ENCODE measurements around the gene PGS1.
"Not testable (repeated sequence)": the region's sequence is repeated elsewhere in the genome, so short reads cannot be mapped to it uniquely, and the experiment has no call there.

PGS1 gene

DNA sequence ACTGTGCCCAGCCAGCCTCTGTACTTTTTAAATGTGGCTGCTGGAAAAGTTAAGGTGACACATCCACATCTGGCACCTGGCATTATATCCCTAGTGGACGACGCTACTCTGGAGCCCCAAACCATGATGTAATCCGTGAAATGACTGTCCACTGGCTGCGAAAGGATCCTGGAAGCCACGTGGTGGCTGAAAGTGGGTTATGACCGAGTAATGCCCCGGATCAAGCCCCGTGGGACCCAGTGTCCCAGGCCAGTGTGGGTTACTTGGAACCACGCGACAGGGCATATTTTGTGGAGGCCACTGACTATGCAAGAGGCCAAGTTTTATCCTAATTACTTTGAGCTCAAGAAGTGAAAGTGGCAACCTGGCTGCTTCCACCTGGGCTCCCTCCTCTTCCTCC lies 79.6 kb downstream of the PGS1 start:
- no peak for DNase-seq

DNA sequence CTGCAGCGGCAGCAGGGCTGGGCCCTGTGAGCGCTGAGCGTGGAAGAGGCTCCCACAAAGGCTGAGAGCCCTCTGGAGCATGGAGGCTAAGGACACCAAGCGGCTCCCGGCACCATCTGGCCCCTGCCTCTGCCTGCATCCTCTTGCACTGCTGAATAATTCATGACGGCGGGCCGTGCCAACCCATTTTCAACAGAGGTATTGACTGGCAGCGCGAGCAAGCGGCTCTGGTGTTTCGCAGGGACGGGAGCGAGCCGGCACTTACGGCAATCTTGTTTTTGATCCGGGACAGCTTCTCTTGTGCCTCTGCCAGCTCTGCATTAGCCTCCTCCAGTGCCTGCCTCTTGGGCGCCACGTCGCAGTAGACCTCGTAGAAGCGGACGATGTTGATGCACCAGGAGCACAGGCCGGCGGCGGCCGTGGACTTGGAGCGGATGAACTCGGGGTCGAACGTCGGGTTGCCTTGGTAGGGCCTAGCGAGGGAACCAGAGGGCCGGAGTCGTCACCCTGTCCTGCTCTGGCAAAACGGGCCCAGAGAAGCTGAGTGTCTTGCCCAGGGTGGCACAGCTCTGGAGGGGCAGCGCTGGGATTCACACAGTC lies 80.4 kb downstream of the PGS1 start:
- DNase-seq, result no peak

DNA sequence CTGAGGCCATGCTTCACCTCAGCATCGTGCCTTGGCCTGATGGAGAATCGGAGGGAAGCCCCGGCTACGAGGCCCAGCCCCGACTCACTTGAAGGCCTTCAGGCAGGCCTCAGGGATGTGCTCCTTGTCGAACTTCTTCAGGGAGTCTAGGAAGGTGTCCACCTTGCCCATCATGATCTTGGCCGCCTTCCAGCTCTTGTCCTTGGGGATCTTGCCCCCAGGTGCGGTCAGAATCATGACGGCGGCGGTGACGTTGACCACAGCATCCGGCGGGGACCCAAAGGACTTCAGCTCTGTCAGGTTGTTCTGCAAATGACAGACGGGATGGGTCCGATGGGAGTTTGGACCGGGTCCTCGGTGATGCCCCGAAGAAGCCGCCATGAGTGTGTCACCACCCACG lies 81.2 kb downstream of the PGS1 start:
- no peak for DNase-seq

- DNase-seq, result no peak
Measured at GRCh38 chr17:78460176-78460675, 81.8 kb downstream of the PGS1 start.

- DNase-seq, result no peak
Measured at GRCh38 chr17:78460951-78461798, 82.7 kb downstream of the PGS1 start.

DNA sequence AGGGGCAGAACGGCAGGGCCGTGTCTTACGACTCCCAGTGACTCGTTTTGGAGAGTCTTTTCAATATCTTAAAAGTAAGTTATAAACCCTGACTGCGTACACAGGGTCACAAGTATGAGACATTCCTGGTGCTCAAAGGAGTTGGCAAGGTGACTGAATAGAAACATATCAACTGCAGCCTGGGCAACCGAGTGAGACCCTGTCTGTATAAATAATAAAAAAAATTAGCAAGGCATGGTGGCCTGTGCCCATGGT lies 83.3 kb downstream of the PGS1 start:
- DNase-seq, result no peak

- DNase-seq, result no peak
Measured at GRCh38 chr17:78462148-78462547, 83.7 kb downstream of the PGS1 start.

DNA sequence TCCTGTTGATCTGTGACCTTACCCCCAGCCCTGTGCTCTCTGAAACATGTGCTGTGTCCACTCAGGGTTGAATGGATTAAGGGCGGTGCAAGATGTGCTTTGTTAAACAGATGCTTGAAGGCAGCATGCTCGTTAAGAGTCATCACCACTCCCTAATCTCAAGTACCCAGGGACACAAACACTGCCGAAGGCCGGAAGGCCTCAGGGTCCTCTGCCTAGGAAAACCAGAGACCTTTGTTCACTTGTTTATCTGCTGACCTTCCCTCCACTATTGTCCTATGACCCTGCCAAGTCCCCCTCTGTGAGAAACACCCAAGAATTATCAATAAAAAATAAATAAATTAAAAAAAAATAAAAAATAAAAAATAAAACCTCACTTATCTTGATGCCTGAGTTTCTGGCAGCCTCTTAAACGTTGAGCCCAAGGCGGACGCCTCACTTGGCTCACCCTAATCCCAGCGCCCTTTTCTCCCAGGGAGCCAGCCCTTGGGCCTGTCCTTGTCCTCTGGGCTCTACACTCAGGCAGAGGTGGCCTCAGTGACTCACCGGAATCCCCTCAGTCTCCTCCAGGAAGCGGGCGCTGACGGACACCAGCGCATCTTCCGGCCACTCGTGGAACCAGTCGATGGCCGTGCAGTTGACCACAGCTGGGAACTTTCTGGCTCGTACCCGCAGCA lies 87.8 kb downstream of the PGS1 start:
- DNase-seq, result not testable (repeated sequence)

- no peak for DNase-seq
Measured at GRCh38 chr17:78466786-78467715, 88.6 kb downstream of the PGS1 start.

GRCh38 chr17:78468366-78468765 lies 89.9 kb downstream of the PGS1 start:
- no peak for DNase-seq

- DNase-seq, result no peak
Measured at GRCh38 chr17:78469443-78469842, 91.0 kb downstream of the PGS1 start.

DNA sequence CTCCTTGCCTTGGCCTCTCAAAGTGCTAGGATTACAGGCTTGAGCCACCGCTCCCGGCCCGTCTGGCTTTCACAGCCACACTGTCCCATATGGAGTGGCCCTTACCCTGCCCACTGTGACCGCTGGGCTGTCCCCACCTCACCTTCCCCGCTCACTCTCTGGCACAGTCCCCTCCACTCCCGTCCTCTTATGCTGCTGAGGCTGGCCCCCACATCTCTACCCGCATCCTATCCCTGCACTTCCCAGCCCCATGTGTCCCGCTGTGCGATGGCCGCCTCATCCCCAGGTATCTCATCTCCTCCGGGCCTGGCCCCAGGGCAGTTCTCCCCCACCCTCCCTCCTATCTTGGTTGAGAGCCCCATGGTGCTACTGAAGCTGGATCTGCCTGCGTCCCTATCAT lies 93.2 kb downstream of the PGS1 start:
- DNase-seq, result no peak

- no peak for DNase-seq
Measured at GRCh38 chr17:78472035-78472905, 93.8 kb downstream of the PGS1 start.

- DNase-seq, result no peak
Measured at GRCh38 chr17:78473951-78474613, 95.6 kb downstream of the PGS1 start.

Data from activated CD4-positive, alpha-beta T cell treated with anti-CD3 and anti-CD28 coated beads, Interleukin-2, amount 50 U/mL, for 4 hours (primary cell).